H1 (cell line): ENCODE data around the gene MAML3. TPM values are rescaled to one million over a fixed set of nuclear protein-coding genes. Genes with fewer than 3 reads are reported as not detected.

Experiments
- CTCF ChIA-PET: fragments of 300-600 bp; sonication (Branson Sonifier 250); formaldehyde crosslinking; loops from one replicate; lab custom pipeline; 2021; ENCODE audit not compliant: partially characterized antibody; lab: Charles Lee
- POLR2A ChIA-PET: fragments of 300-600 bp; sonication (Branson Sonifier 250); formaldehyde crosslinking; loops from one replicate; lab custom pipeline; 2021; ENCODE audit warnings: inconsistent platforms; ENCODE audit not compliant: partially characterized antibody; lab: Charles Lee
- DNase-seq, 2 experiments: peaks; one replicate each; pipeline versions ENCODE4 v3.0.0 to v3.0.0-alpha.2; 2010 to 2022; ENCODE audit warnings: low spot score in 2 of 2, low read depth in 1 of 2, mixed read lengths in 1 of 2
- FAIRE-seq: peaks from 2 replicates; lab custom pipeline; 2011; peaks lifted over from hg19 to GRCh38; lab: Jason Lieb, UNC
- H2AFZ ChIP-seq: 2 replicates; pipeline ENCODE4 v1.8.1; 2012; ENCODE audit warnings: low read length, inconsistent platforms
- H2AK5ac ChIP-seq: 2 replicates; pipeline ENCODE4 v1.6.1; 2013; ENCODE audit warnings: low read depth, low read length
- H2BK120ac ChIP-seq: replicated peaks from 2 replicates; pipeline ENCODE3; 2013; ENCODE audit warnings: low read depth, low read length, inconsistent platforms
- H2BK12ac ChIP-seq: 2 replicates; pipeline ENCODE4 v1.6.1; 2013; ENCODE audit warnings: low read depth, low read length
- H2BK15ac ChIP-seq: 2 replicates; pipeline ENCODE4 v1.6.1; 2013; ENCODE audit warnings: low read length
- H2BK20ac ChIP-seq: 2 replicates; pipeline ENCODE4 v1.6.1; 2013; ENCODE audit warnings: low read length
- H2BK5ac ChIP-seq: 2 replicates; pipeline ENCODE4 v1.6.1; 2013; ENCODE audit warnings: low read depth, low read length
- H3K14ac ChIP-seq: 2 replicates; pipeline ENCODE4 v1.6.1; 2013; ENCODE audit warnings: inconsistent platforms; ENCODE audit not compliant: insufficient read length
- H3K18ac ChIP-seq: 2 replicates; pipeline ENCODE4 v1.6.1; 2013; ENCODE audit warnings: low read length; ENCODE audit errors: extremely low read depth
- H3K23ac ChIP-seq: 2 replicates; pipeline ENCODE4 v1.6.1; 2013; ENCODE audit warnings: inconsistent platforms; ENCODE audit not compliant: insufficient read length
- H3K23me2 ChIP-seq: 2 replicates; pipeline ENCODE4 v1.6.1; 2013; ENCODE audit warnings: low read depth, low read length
- H3K27ac ChIP-seq: 2 replicates; pipeline ENCODE4 v1.6.1; 2011; ENCODE audit warnings: low read depth, low read length, inconsistent platforms
- H3K27me3 ChIP-seq, 4 experiments: replicated peaks in 1 of 4; 1 replicate in 1 of 4; 2 replicates in 3 of 4; pipeline versions ENCODE4 v1.6.1 to v1.8.1; 2011 to 2013; ENCODE audit warnings: low read length in 3 of 4, mild to moderate bottlenecking in 3 of 4, inconsistent platforms in 2 of 4, mixed read lengths in 2 of 4, moderate library complexity in 1 of 4; ENCODE audit not compliant: control insufficient read depth in 3 of 4, insufficient read depth in 3 of 4; ENCODE audit errors: extremely low read depth in 1 of 4
- H3K36me3 ChIP-seq, 4 experiments: 2 replicates each; pipeline versions ENCODE4 v1.6.1 to v1.8.1; 2011 to 2013; ENCODE audit warnings: mild to moderate bottlenecking in 4 of 4, low read length in 3 of 4, moderate library complexity in 2 of 4, control low read depth in 1 of 4, inconsistent platforms in 1 of 4; ENCODE audit not compliant: insufficient read depth in 4 of 4, control insufficient read depth in 2 of 4
- H3K4ac ChIP-seq: replicated peaks from 2 replicates; pipeline ENCODE3; 2013; ENCODE audit warnings: low read length, low read depth, mixed read lengths, inconsistent platforms; ENCODE audit not compliant: insufficient read length
- H3K4me1 ChIP-seq, 4 experiments: replicated peaks in 1 of 4; 1 replicate in 1 of 4; 2 replicates in 3 of 4; pipeline versions ENCODE4 v1.6.1 to v1.8.1; 2011 to 2013; ENCODE audit warnings: low read length in 3 of 4, inconsistent platforms in 2 of 4, mixed read lengths in 1 of 4; ENCODE audit not compliant: insufficient read depth in 4 of 4, control insufficient read depth in 3 of 4
- H3K4me2 ChIP-seq, 2 experiments: 2 replicates each; pipeline versions ENCODE4 v1.6.1 to v1.8.1; 2011 to 2013; ENCODE audit warnings: low read depth in 2 of 2, low read length in 2 of 2, control low read depth in 1 of 2, inconsistent platforms in 1 of 2, mild to moderate bottlenecking in 1 of 2; ENCODE audit not compliant: insufficient read depth in 1 of 2
- H3K4me3 ChIP-seq, 4 experiments: fragments of 200-600, 300-600 bp in 1 of 4; sonication (generic), shearing (Covaris generic), sonication (Bioruptor Twin) in 1 of 4; 2 replicates each; pipeline versions ENCODE4 v1.5.1 to v1.8.1; 2011 to 2016; ENCODE audit warnings: low read length in 4 of 4, low read depth in 3 of 4, control low read depth in 2 of 4, inconsistent platforms in 2 of 4, mild to moderate bottlenecking in 2 of 4, mixed read lengths in 1 of 4, moderate library complexity in 1 of 4; ENCODE audit not compliant: insufficient read depth in 2 of 4; ENCODE audit errors: extremely low read depth in 1 of 4
- H3K56ac ChIP-seq: replicated peaks from 2 replicates; pipeline ENCODE3; 2013; ENCODE audit warnings: low read depth, mild to moderate bottlenecking, mixed read lengths, low read length, inconsistent platforms; ENCODE audit not compliant: insufficient read length
- H3K79me1 ChIP-seq: 2 replicates; pipeline ENCODE4 v1.6.1; 2013; ENCODE audit warnings: low read depth, low read length, control low read depth
- H3K79me2 ChIP-seq, 2 experiments: 2 replicates each; pipeline versions ENCODE4 v1.6.1 to v1.8.1; 2012 to 2013; ENCODE audit warnings: low read length in 2 of 2, mild to moderate bottlenecking in 2 of 2, inconsistent platforms in 1 of 2; ENCODE audit not compliant: insufficient read depth in 2 of 2, control insufficient read depth in 1 of 2
- H3K9ac ChIP-seq, 4 experiments: replicated peaks in 1 of 4; 1 replicate in 1 of 4; 2 replicates in 3 of 4; pipeline versions ENCODE4 v1.6.1 to v1.8.1; 2011 to 2013; ENCODE audit warnings: low read depth in 3 of 4, low read length in 3 of 4, control low read depth in 2 of 4, mild to moderate bottlenecking in 2 of 4, moderate library complexity in 2 of 4, inconsistent platforms in 1 of 4; ENCODE audit errors: extremely low read depth in 1 of 4
- H3K9me3 ChIP-seq, 2 experiments: 2 replicates each; pipeline versions ENCODE4 v1.6.1 to v1.8.1; 2012 to 2013; ENCODE audit warnings: mild to moderate bottlenecking in 2 of 2, moderate library complexity in 2 of 2, control low read depth in 1 of 2, inconsistent platforms in 1 of 2, low read depth in 1 of 2, low read length in 1 of 2, mixed read lengths in 1 of 2; ENCODE audit not compliant: insufficient read depth in 2 of 2
- H4K20me1 ChIP-seq, 2 experiments: replicated peaks in 1 of 2; 2 replicates each; pipeline versions ENCODE3 to v1.8.1; 2011 to 2013; ENCODE audit warnings: inconsistent platforms in 2 of 2, low read length in 2 of 2, mild to moderate bottlenecking in 1 of 2; ENCODE audit not compliant: insufficient read depth in 2 of 2, control insufficient read depth in 1 of 2
- H4K5ac ChIP-seq: 2 replicates; pipeline ENCODE4 v1.6.1; 2013; ENCODE audit warnings: low read length, low read depth, mixed read lengths, inconsistent platforms; ENCODE audit not compliant: insufficient read length
- H4K8ac ChIP-seq: 2 replicates; pipeline ENCODE4 v1.8.0; 2013; ENCODE audit warnings: mild to moderate bottlenecking, moderate library complexity, low read length, inconsistent platforms; ENCODE audit not compliant: insufficient read depth; ENCODE audit errors: extremely low read depth
- H4K91ac ChIP-seq: replicated peaks from 2 replicates; pipeline ENCODE3; 2013; ENCODE audit warnings: low read length, mixed read lengths, inconsistent platforms; ENCODE audit not compliant: insufficient read length
- GTF2F1 ChIP-seq: IDR thresholded peaks from 2 replicates; pipeline ENCODE4 v1.6.1; 2012; ENCODE audit warnings: low read depth, low read length, improper control_type of control experiment, borderline replicate concordance
- HDAC2 ChIP-seq, 2 experiments: fragments of 300-600 bp in 1 of 2; sonication (generic) in 1 of 2; IDR thresholded peaks; 2 replicates each; pipeline ENCODE4 v1.6.1; 2011 to 2012; ENCODE audit warnings: low read depth in 2 of 2, low read length in 2 of 2, mild to moderate bottlenecking in 2 of 2, moderate library complexity in 2 of 2, borderline replicate concordance in 1 of 2, inconsistent platforms in 1 of 2
- JUN ChIP-seq: IDR thresholded peaks from 2 replicates; pipeline ENCODE4 v1.6.1; 2011; ENCODE audit warnings: low read depth, mild to moderate bottlenecking, improper control_type of control experiment, low read length
- SUZ12 ChIP-seq: fragments of 200-600 bp; sonication (generic); IDR thresholded peaks from 2 replicates; pipeline ENCODE4 v1.6.1; 2012; ENCODE audit warnings: mild to moderate bottlenecking, inconsistent platforms, low read length, moderate library complexity, mixed read lengths
- WGBS, 2 experiments: shearing (Covaris generic) in 1 of 2; methylation state at CpG; one replicate each; pipeline versions ENCODE4 v1.1.6 to v1.1.7; 2013 to 2015; ENCODE audit warnings: low lambda C conversion rate in 2 of 2, mixed read lengths in 2 of 2, inconsistent platforms in 1 of 2, low coverage in 1 of 2, missing lambda C conversion rate in 1 of 2; ENCODE audit not compliant: insufficient replicate concordance in 2 of 2, insufficient coverage in 1 of 2, insufficient read length in 1 of 2; ENCODE audit errors: extremely low coverage in 1 of 2, missing lambda C conversion rate in 1 of 2; 5-methylcytosine and 5-hydroxymethylcytosine counted together
- polyA plus RNA-seq, 7 experiments: library from polyadenylated mRNA; depleted of rRNA in 3 of 7; stranded (reverse) in 5 of 7; unstranded in 2 of 7; fragments of >200 nt in 5 of 7; fragments of 200-250 nt in 2 of 7; gene quantifications; 1 replicate in 5 of 7; 2 replicates in 1 of 7; 4 replicates in 1 of 7; pipeline versions ENCODE4 v1.2.1 to v1.2.3, GENCODE V29; 2011 to 2013; ENCODE audit warnings: missing spikeins in 2 of 7, mixed read lengths in 2 of 7
- total RNA-seq: library from RNA; stranded (reverse); fragmentation: NEBNext Ultra II Directional; extraction: Animal tissue kit (Norgen Biotek cat#: 25700); gene quantifications from 2 replicates; pipeline ENCODE4 v1.2.1, GENCODE V29; 2021

Gene MAML3
- total and polyA plus RNA-seq, 2 of the 8 experiments (the other 6 are each of a cell fraction or from before 2014, with no cell fraction given), result 2.1 to 5.7 TPM

DNA sequence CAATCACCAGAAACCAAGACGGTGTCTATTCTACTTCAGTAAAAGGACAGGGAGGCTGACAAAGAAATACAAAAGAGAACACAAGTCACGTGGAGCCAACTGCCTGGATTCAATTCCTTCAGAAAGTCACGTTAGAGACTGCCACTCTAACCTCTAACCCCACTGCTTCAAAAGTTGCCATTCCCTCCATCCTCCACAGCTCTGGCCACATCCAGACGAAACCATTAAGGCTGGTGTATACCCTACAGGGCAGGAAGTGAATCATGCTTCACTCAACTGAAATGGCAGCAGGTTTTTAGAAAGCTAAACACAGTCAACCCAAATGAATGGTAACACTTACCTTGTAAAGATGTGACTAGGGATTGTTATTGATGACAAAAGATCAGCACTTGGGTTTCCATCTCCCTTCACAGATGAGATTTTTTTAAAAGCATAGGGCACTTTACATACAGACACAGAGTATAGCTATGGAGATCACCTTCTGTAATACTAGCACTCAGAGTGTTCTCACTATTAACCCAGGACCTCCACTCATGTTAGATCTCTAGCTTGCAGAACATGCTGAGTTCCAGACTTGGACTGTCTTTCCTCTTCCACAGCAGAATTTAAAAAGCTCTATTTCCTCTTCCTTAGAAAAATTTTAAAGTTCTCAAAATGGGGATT, 37.4 kb downstream of the MAML3 start:
- Histone ChIP-seq H2BK12ac (no peak overlapping the region), H3K23me2 (no peaks in the 10 kb centered on the region), H3K27me3 (no peaks in the 10 kb centered on the region), H3K18ac (no peak overlapping the region), H3K4ac (no peak overlapping the region), H4K91ac (no peak overlapping the region), H3K4me3 (no peak overlapping the region), H2BK20ac (no peak overlapping the region), H2BK15ac (no peak overlapping the region), H2BK120ac (no peak overlapping the region), H3K79me2 (no peaks in the 10 kb centered on the region), H4K20me1 (no peaks in the 10 kb centered on the region), H3K14ac (no peak overlapping the region), H3K23ac (no peak overlapping the region), H4K8ac (no peak overlapping the region), H3K79me1 (no peaks in the 10 kb centered on the region), H3K36me3 (no peaks in the 10 kb centered on the region), H2AFZ (no peak overlapping the region), H3K56ac (no peak overlapping the region), H2BK5ac (peak overlapping the region; percentile 16; the same call in 1 of the 2 replicates), H2AK5ac (no peak overlapping the region; the same call in 1 of the 2 replicates), H3K9ac (no peak overlapping the region), H3K4me1 (no peaks in the 10 kb centered on the region), H3K27ac (no peak overlapping the region), H4K5ac (no peak overlapping the region), H3K4me2 (no peak overlapping the region), H3K9me3 (no peaks in the 10 kb centered on the region)
- peak; percentile 28 for FAIRE-seq
- 71% methylated on average over 4 of the region's 4 CpGs; no CpG with 5 or more reads in 1 of the 2 experiments for WGBS, 2 experiments
- CTCF ChIA-PET, result interaction anchor here (0.5 to 1.4 kb wide), 7 partner anchors 15 to 1758 kb away, joined by 3 to 5 read pairs (median 3); no protein-coding TSS in a partner anchor
- POLR2A ChIA-PET, result interaction anchor here (1.0 to 1.4 kb wide), 2 partner anchors 8 to 16 kb away, joined by 3 read pairs; no protein-coding TSS in a partner anchor
- DNase-seq, result no peak
- TF ChIP-seq GTF2F1 (no peak), JUN (no peak), HDAC2 (IDR thresholded peaks at IDR 0.05; ENCODE audit: borderline replicate concordance in 1 of 2, low read depth in 2 of 2, low read length in 2 of 2) (no peak), SUZ12 (no peak)
